Amniotic epithelial cell (primary cell): ENCODE results near the gene SUPT20HL2.
"Not testable (repeated sequence)": the region's sequence is repeated elsewhere in the genome, so short reads cannot be mapped to it uniquely, and the experiment has no call there.

Experiments
- DNase-seq: peaks from one replicate; pipeline ENCODE4 v3.0.0-alpha.2; 2010; ENCODE audit warnings: low read depth

The SUPT20HL2 gene

GRCh38 chrX:24309580-24310374 is 4.1 kb downstream of the SUPT20HL2 start:
- not testable (repeated sequence) for DNase-seq

DNA sequence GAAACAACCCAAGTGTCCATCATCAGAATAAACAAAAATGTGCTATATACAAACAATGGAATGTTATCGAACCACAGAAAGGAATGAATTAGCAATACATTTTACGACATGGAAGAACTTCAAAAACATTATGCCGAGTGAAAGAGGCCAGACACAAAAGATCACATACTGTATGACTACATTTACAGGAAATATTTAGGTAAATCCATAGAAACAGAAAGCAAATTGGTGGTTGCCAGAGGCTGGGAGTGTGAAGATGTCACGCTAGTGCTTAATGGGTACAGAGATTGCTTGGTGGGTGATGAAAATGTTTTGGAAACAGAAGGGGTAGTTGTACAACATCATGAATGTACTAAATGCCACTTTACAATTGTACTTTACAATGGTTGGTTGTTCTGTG is 5.1 kb downstream of the SUPT20HL2 start:
- DNase-seq = not testable (repeated sequence)

GRCh38 chrX:24306440-24306839 is 7.4 kb downstream of the SUPT20HL2 start:
- DNase-seq = no peak

GRCh38 chrX:24305905-24306304 is 8.0 kb downstream of the SUPT20HL2 start:
- DNase-seq = no peak

DNA sequence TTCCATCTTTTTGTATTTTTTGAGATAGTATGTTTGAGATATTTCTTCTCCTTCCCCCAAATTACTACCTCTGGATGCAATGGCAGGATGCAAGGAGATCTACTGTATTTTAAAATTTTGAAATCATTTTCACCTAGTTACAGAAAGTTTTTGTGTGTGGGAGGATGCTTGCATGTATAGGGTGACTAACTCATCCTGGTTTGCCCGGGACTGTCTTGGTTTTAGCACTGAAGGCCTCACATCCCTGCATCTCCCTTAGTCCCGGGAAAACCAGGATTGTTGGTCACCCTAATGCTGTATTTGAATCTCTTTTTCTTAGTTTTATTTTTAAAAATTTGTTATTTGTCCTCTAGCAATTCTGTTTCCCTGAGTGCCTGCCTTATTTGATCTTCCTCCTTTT is 12.1 kb downstream of the SUPT20HL2 start:
- DNase-seq = no peak

- peak; percentile 54 for DNase-seq
These were observed 12.8 kb downstream of the SUPT20HL2 start for GRCh38 chrX:24301060-24301459.

DNA sequence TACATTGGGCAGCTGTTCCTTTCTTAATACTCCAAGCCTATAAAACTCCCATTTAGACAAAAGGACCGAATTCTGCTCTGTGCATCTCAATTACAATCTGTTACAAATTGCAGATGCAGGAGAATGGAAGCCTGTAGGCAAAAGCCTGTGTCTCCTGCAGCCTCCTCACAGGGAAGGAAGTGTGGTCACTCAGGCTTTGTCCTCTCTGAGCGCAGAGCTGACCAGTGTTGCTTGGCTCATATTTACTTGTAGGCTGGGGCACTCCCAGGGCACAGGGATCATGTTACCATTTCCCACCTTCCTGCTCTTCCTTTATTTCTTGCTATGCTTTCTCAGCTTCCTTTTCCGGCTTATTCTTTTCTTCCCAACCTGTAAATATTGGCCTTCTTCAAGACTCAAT is 15.7 kb downstream of the SUPT20HL2 start:
- DNase-seq = no peak

DNA sequence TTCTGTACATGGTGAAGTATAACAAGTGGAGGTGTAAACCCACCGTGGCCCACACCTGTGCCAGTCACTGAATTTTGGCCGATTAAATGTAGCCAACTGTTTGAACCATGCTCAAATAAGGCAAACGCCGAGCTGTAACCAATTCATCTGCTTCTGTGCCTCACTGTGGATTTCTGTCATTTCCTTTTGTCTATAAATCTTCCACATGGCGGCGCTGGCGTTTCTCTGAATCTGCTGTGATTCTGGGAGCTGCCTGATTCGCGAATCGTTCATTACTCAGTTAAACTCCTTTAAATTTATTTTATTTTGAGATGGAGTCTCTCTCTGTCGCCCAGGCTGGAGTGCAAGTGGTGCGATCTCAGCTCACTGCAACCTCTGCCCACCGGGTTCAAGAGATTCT is 19.2 kb downstream of the SUPT20HL2 start:
- DNase-seq = peak; percentile 28

GRCh38 chrX:24293412-24293811 is 20.5 kb downstream of the SUPT20HL2 start:
- no peak for DNase-seq

DNA sequence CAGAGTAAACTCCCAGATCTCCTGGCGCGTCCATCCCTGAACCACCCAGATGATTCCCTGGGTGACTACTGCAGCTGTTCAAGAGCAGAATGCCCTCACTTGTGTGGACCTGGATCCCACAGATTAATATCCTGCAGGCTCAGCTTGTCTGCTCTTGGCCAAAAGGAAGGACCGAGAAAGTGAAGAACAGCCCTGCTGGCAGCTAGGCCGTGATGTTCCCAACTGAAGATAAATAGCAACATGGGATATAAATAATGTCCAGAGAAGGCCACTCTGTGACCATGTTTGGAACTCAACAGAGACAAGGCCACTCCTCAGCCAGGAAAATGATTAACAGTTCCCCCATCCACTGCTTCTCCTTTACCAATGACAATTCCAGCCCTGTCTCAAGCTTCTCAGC is 21.5 kb downstream of the SUPT20HL2 start:
- no peak for DNase-seq

DNA sequence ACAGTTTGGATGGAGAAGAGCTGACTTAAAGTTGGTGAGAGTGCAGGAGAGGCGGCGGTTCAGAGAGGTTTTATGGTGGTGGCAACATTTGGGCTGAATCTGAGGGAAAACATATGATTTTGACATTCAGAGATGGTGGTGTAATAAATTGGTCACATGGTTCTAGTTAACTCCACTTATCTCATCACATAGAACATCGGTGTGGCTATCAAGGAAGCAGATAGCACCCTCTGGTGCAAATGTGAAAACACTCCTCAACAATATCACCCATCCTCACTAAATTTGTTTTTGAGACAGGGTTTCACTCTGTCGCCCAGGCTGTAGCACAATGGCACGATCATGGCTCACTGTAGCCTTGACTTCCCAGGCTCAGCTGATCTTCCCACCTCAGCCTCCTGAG is 28.8 kb downstream of the SUPT20HL2 start:
- DNase-seq = peak; percentile 40

DNA sequence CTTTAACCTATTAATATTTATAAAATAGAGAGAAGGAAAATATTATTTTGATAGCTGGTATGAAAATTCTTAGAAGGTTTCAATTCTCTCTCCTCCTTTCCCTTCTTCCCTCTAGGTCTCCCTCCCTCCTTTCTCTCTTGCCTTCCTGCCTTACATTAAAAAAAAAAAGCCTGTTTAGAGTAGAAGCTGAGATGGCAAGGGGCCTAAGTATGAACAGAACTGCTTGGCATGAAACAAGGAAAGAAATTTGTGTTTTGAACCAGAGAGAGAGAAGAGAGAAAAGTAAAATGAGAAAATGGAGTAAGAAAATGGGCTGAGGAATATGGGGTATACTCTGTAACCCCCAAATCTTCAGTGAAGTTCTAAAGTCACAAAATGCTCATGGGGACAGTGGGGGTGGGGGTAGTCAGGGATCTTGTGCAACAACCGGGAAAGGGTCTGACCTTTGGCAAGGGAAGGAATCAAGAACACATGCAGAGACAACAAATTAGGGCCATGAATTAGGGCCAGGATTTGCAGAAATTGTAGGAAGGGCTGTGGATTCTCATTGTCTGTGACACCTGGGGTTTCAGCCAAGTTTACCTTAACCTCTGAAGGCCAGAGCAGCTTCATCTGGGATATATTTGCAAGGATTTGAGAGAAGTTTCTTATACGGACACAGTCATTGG is 30.6 kb downstream of the SUPT20HL2 start:
- DNase-seq = no peak

- DNase-seq = no peak
These were observed 31.3 kb downstream of the SUPT20HL2 start for GRCh38 chrX:24282381-24283126.

DNA sequence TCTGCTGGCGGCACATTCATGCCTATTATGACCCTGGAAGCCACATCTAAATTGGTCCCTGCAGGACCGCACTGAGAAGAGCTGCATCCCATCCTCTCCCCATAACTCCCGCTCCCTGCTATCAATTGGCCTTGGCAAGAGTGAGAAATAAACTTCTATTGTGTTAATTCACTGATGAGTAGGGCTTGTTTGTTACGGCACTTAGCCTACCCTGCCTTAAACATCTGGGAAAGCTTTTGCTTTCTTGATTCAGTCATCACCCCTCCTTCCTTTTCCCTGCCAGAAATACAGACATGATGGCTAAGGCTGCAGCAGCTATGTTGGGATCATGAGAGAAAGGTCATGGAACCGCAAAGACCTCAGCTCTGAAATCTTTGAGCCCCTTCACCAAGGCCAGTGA is 36.5 kb downstream of the SUPT20HL2 start:
- no peak for DNase-seq

- DNase-seq = peak; percentile 27
These were observed 37.9 kb downstream of the SUPT20HL2 start for GRCh38 chrX:24276015-24276414.

GRCh38 chrX:24271262-24271661 is 42.6 kb downstream of the SUPT20HL2 start:
- no peak for DNase-seq

- no peak for DNase-seq
These were observed 45.1 kb downstream of the SUPT20HL2 start for GRCh38 chrX:24268786-24269185.

DNA sequence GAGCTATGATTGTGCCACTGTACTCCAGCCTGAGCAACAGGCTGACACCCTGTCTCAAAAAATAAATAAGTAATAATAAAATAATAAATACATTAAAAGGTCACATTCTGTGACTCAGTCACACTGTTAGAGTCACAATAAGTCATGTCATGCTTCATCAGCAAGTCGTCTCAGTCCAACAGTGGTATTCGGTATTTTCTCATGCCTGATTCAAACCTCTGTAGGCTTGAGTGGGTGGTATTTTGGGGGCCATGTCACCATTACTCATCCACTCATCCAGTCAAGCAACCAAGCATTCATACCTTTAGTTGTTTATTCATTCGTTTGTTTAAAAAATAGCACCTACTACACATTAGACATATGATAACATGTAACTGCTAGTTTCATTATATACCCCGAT is 46.9 kb downstream of the SUPT20HL2 start:
- DNase-seq = peak; percentile 5

- peak; percentile 6 for DNase-seq
These were observed 49.5 kb downstream of the SUPT20HL2 start for GRCh38 chrX:24264383-24264782.

DNA sequence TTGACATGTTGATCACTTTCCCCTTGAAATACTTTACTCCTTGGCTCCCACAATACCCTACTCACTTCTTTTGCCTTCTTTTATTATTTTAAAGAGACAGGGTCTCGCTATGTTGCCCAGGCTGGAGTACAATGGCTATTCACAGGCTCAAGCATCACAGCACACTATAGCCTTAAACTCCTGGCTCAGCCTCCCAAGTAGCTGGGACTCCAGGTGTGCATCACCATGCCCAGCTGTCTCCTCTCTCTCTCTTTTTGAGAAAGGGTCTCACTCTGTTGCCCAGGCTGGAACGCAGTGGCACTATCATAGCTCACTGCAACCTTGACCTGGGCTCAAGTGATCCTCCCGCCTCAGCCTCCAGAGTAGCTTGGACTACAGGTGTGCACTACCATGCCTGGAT is 51.6 kb downstream of the SUPT20HL2 start:
- no peak for DNase-seq
